Coronary artery (tissue), 2 donors: ENCODE data around the gene MRPS31.
"Not testable (repeated sequence)": the region's sequence is repeated elsewhere in the genome, so short reads cannot be mapped to it uniquely, and the experiment has no call there.

Experiments
- DNase-seq: peaks from one replicate; pipeline ENCODE4 v3.0.0-alpha.2; 2017; ENCODE audit warnings: low spot score
- H3K27ac ChIP-seq, 2 donors: fragments of 200-600 bp; sonication (generic); one replicate each; pipeline ENCODE4 v1.5.1; 2016 to 2019
- H3K4me3 ChIP-seq: fragments of 200-600 bp; sonication (generic); 2 replicates; pipeline ENCODE4 v1.5.1; 2016; ENCODE audit warnings: mild to moderate bottlenecking, moderate library complexity
- CTCF ChIP-seq: fragments of 200-600 bp; sonication (generic); IDR thresholded peaks from one replicate; pipeline ENCODE4 v1.5.1; 2019; ENCODE audit warnings: antibody characterized with exemption

MRPS31 gene

GRCh38 chr13:40789275-40790153, 18.5 kb upstream of the MRPS31 start, which contains the start of gene SLC25A15:
TSS of gene SLC25A15 (plus strand) at chr13:40789611. CDS start at chr13:40793227, 3,616 bp downstream.
- peak within 1 kb of the TSS; percentile 87 for H3K4me3 ChIP-seq
- TF ChIP-seq CTCF: no peak
- H3K27ac ChIP-seq: peak within 1 kb of the TSS; percentile 64 to 88
- peak; percentile 84 for DNase-seq

GRCh38 chr13:40788540-40789274, 17.7 kb upstream of the MRPS31 start:
- Histone ChIP-seq H3K27ac (peak overlapping the region; percentile 64 to 88), H3K4me3 (peak overlapping the region; percentile 87)

GRCh38 chr13:40787062-40787461, 16.1 kb upstream of the MRPS31 start:
- no peak overlapping the region for H3K27ac ChIP-seq
- no peak overlapping the region for H3K4me3 ChIP-seq
- TF ChIP-seq CTCF: no peak
- DNase-seq: no peak

More at GRCh38 chr13:40788540-40789274, 17.7 kb upstream of the MRPS31 start:
- DNase-seq: not testable (repeated sequence)

- H3K4me3 ChIP-seq: no peak overlapping the region
- no peak overlapping the region for H3K27ac ChIP-seq
- no peak for DNase-seq
- no peak for TF ChIP-seq CTCF
Measured at GRCh38 chr13:40786568-40786996, 15.6 kb upstream of the MRPS31 start.

- DNase-seq: no peak
- H3K4me3 ChIP-seq: no peak overlapping the region
- no peak for TF ChIP-seq CTCF
- no peak overlapping the region for H3K27ac ChIP-seq
Measured at GRCh38 chr13:40784540-40784939, 13.6 kb upstream of the MRPS31 start.

- H3K27ac ChIP-seq, H3K4me3 ChIP-seq, DNase-seq: not testable (repeated sequence)
Measured at GRCh38 chr13:40782971-40783370, 12.0 kb upstream of the MRPS31 start.

- no peak overlapping the region for H3K4me3 ChIP-seq
- TF ChIP-seq CTCF: no peak
- no peak overlapping the region for H3K27ac ChIP-seq
- DNase-seq: no peak
Measured at GRCh38 chr13:40781717-40782116, 10.7 kb upstream of the MRPS31 start.
